Uterus (tissue), 2 donors: ENCODE data around the gene DIMT1.
A peak's percentile ranks its signal among the peaks of the same experiment; 100 is the strongest.

Source experiments
- CTCF ChIP-seq, 4 experiments: fragments of 200-600 bp in 2 of 4; fragments of 450-650 bp in 2 of 4; sonication (generic) in 2 of 4; IDR thresholded peaks; one replicate each; pipeline ENCODE4 v1.5.1; 2016 to 2019; ENCODE audit warnings: antibody characterized with exemption in 4 of 4, mild to moderate bottlenecking in 2 of 4, moderate library complexity in 1 of 4
- POLR2A ChIP-seq, 2 donors: fragments of 450-650 bp; IDR thresholded peaks; one replicate each; pipeline ENCODE4 v1.6.1; 2016; ENCODE audit warnings: antibody characterized with exemption in 2 of 2, mild to moderate bottlenecking in 1 of 2, moderate library complexity in 1 of 2

- TF ChIP-seq CTCF (IDR thresholded peaks at IDR 0.05) (no peak), POLR2A (IDR thresholded peaks at IDR 0.05) (peak; percentile 68 to 81)
Observed at GRCh38 chr5:62403411-62404250, at the start of gene DIMT1.
